Nephron progenitor cell (in vitro differentiated cells): Measurements from ENCODE around the gene C1QTNF4.

Source experiments
- DNase-seq: peaks from one replicate; pipeline ENCODE4 v3.0.0; 2021
- H3K27ac Mint-ChIP-seq: 2 replicates; pipeline ENCODE4 v1.8.0; 2021; ENCODE audit warnings: mild to moderate bottlenecking, moderate library complexity, mixed read lengths
- H3K27me3 Mint-ChIP-seq: 2 replicates; pipeline ENCODE4 v1.8.0; 2021; ENCODE audit warnings: mild to moderate bottlenecking, low read depth, mixed read lengths; ENCODE audit not compliant: poor library complexity
- H3K36me3 Mint-ChIP-seq: 2 replicates; pipeline ENCODE4 v1.8.0; 2021; ENCODE audit warnings: low read depth, mixed read lengths
- H3K4me1 Mint-ChIP-seq: 2 replicates; pipeline ENCODE4 v1.8.0; 2021; ENCODE audit warnings: mixed read lengths
- H3K4me3 Mint-ChIP-seq: 2 replicates; pipeline ENCODE4 v1.8.0; 2021; ENCODE audit warnings: mild to moderate bottlenecking, moderate library complexity, mixed read lengths
- H3K9me3 Mint-ChIP-seq: 2 replicates; pipeline ENCODE4 v1.8.0; 2021; ENCODE audit warnings: mild to moderate bottlenecking, moderate library complexity, mixed read lengths
- CTCF ChIP-seq: fragments of 200-600 bp; sonication (generic); IDR thresholded peaks from 2 replicates; pipeline ENCODE4 v1.5.0; 2021; ENCODE audit warnings: antibody characterized with exemption

Gene C1QTNF4

GRCh38 chr11:47599902-47600301 lies 5.7 kb upstream of the C1QTNF4 start:
- Mint-ChIP-seq H3K27me3 (no peaks in the 10 kb centered on the region), H3K27ac (peak overlapping the region; percentile 94), H3K4me3 (no peak overlapping the region), H3K36me3 (no peaks in the 10 kb centered on the region), H3K4me1 (peaks cover 38% of the 10 kb centered on the region), H3K9me3 (no peaks in the 10 kb centered on the region)
- DNase-seq = no peak
- TF ChIP-seq CTCF = no peak

DNA sequence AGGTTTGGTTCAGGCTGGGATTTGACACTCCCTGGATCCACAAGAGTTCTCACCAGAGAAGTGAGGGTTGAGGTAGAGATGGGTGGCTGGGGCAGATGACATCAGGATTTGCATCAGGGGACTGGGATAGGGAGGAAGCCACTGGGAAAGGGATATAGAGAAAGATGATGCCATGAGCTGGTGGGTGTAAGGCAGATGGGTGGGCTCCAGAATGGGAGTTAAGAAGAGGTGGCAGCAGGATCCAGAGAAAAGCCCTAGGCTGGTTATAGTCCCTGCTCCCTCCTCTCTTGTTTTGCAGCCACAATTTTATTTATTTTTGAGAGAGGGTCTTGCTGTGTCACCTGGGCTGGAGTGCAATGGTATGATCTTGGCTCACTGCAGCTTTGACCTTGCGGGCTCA lies 1.8 kb upstream of the C1QTNF4 start:
- Mint-ChIP-seq H3K9me3 (no peaks in the 10 kb centered on the region), H3K4me3 (no peak overlapping the region), H3K27ac (no peak overlapping the region), H3K36me3 (no peaks in the 10 kb centered on the region), H3K27me3 (peaks cover 24% of the 10 kb centered on the region), H3K4me1 (peaks cover 65% of the 10 kb centered on the region)
- no peak for TF ChIP-seq CTCF
- no peak for DNase-seq

DNA sequence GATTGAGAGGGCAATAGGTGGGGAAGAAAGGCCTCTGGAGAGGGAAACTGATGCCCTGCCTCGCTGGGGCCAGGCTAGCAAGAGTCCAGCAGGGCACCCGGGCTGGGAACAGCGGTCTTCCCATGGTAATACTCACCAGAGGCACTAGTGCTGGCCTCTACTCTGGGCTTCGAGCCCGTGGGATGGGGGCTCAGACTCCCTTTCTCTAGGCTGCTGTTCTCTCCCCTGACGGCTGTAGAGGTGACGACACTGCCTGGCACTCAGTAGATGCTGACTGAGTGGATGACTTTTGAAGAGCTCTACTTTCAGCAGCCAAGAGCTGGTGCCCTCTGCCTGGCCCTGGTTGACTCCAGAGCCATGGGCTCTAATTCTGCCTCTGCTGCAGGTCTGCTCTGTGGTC lies 818 bp upstream of the C1QTNF4 start:
- Mint-ChIP-seq H3K36me3 (no peaks in the 10 kb centered on the region), H3K4me1 (peaks cover 63% of the 10 kb centered on the region), H3K27me3 (peaks cover 24% of the 10 kb centered on the region), H3K9me3 (no peaks in the 10 kb centered on the region), H3K27ac (no peak overlapping the region), H3K4me3 (peak overlapping the region; percentile 92)
- no peak for DNase-seq
- no peak for TF ChIP-seq CTCF

GRCh38 chr11:47593492-47593933 lies 698 bp downstream of the C1QTNF4 start:
- H3K36me3 Mint-ChIP-seq = peaks cover 8% of the 10 kb centered on the region
- no peak for DNase-seq
- peak overlapping the region; percentile 85 for H3K27ac Mint-ChIP-seq
- no peaks in the 10 kb centered on the region for H3K9me3 Mint-ChIP-seq
- H3K4me3 Mint-ChIP-seq = peak overlapping the region; percentile 92
- peaks cover 26% of the 10 kb centered on the region for H3K27me3 Mint-ChIP-seq
- no peak for TF ChIP-seq CTCF
- H3K4me1 Mint-ChIP-seq = peaks cover 56% of the 10 kb centered on the region

- no peak overlapping the region for H3K27ac Mint-ChIP-seq
- H3K36me3 Mint-ChIP-seq = peaks cover 11% of the 10 kb centered on the region
- DNase-seq = no peak
- peaks cover 26% of the 10 kb centered on the region for H3K27me3 Mint-ChIP-seq
- H3K4me1 Mint-ChIP-seq = peaks cover 58% of the 10 kb centered on the region
- H3K9me3 Mint-ChIP-seq = no peaks in the 10 kb centered on the region
- peak overlapping the region; percentile 92 for H3K4me3 Mint-ChIP-seq
- TF ChIP-seq CTCF = no peak
Measured at GRCh38 chr11:47592970-47593369, 1.2 kb downstream of the C1QTNF4 start.

- no peak for DNase-seq
- TF ChIP-seq CTCF = no peak
- H3K9me3 Mint-ChIP-seq = no peaks in the 10 kb centered on the region
- H3K36me3 Mint-ChIP-seq = peaks cover 11% of the 10 kb centered on the region
- H3K4me1 Mint-ChIP-seq = peaks cover 63% of the 10 kb centered on the region
- H3K27ac Mint-ChIP-seq = peak overlapping the region; percentile 99
- H3K27me3 Mint-ChIP-seq = peaks cover 26% of the 10 kb centered on the region
- peak overlapping the region; percentile 92 for H3K4me3 Mint-ChIP-seq
Measured at GRCh38 chr11:47592251-47592650, 2.0 kb downstream of the C1QTNF4 start.
